HG03575 (cell line): Measurements from ENCODE around the gene HPS4.

ENCODE experiments used
- ATAC-seq: cut with Tn5 transposase; IDR thresholded peaks from one replicate; pipeline ENCODE4 v1.9.1; 2021; ENCODE audit not compliant: unreplicated experiment, insufficient number of reproducible peaks, low FRiP score; ENCODE audit errors: extremely low read depth

Gene HPS4

DNA sequence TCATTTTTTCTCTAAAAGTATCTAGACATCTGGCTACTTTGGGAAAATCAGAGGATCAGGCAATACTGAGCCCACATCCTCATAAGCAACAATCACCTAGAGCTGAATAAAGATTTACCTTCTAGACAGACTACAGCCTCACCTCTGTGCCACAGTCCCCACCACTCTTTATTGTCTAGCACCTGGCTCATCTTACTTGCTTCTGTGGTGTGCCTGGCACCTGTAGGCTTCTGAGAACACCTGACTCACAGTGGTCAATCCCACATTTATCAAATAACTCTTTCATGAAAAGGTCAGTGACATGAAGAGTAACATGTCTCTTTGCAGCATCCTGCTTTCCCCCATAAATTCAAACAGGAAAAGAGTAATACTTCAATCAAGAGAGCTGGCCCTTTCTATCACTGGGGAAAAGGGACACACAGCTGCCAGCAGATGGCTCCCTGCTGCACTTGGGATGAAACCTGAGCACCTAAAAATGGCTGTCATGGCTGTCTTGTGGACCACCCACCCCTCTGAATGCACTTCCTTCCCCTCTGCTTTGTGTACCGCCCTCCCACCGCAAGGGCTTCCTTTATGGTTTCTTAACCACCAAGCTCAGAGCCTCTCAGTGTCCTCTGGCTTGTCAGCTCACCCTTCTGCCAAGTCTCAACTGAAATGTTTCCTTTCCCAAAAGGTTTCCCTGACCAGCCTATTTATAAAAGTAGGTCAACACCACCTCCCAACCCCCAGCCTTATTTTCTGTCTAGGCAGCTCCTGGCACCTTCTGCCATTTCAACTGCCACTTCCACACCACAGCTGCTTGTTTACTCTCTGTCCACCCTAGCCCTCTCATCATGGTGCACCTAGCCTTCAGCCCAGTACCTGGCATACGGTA, 19.3 kb upstream of the HPS4 start:
- ATAC-seq, result no peak

DNA sequence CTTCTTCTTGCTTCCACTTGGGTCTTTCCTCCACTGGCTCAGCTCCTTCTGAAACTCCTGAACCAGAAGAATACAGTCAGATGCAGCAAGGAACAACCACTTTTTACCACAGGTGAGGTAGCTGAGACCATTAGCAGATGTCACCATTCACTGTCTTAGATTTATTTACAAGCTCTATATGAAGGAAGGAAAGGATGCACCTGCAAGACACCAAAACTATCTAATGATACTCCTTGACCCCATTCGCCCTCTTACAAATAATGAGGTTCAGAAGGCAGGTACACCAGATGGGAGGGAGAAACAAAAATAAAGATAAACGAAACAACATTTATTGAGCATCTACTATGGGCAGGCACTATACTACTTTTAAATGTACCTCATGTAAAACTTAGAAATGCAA, 18.4 kb upstream of the HPS4 start:
- ATAC-seq, result no peak

DNA sequence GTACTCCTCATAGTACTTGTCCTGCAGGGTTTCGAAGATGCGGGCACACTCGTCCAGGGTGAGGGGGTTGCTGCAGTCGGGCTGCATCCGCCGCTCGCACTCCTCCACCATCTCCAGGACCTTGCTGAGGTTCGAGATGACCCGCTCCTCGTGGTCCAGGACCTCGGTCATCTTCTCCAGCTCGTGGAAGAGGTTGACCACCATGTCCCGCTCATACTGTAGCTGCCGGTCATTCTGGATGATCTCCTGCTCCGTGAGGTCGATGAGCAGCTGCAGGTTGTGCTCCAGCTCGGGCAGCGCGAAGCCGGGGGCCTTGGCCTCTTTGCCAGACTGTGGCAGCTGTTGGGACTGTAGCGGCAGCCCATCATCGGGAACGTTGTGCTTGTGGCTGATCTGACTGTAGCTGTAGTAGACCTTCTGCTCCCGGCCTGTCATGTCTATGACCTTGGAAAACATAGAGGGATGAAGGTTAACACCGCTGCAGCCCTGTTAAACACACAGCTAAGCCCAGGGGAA, 15.7 kb upstream of the HPS4 start:
- no peak for ATAC-seq

DNA sequence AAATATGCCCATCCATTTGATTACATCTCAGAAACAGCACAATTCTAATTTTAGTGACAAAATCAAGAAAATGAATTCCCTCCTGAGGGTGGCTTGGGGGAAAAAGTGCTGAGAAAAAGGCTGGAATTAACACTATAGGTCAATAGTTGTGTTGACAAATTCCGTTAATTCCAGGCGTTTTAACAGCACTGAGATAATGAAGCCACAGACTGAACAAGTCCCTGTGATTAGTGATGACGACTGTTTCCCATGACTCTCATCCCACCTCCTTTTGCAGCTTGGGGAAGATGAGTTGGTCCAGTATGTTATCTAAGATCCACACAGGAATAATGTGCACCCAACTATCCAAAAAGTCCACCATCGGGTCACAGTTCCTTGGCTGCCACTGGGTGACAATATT, 12.9 kb upstream of the HPS4 start:
- ATAC-seq, result no peak

DNA sequence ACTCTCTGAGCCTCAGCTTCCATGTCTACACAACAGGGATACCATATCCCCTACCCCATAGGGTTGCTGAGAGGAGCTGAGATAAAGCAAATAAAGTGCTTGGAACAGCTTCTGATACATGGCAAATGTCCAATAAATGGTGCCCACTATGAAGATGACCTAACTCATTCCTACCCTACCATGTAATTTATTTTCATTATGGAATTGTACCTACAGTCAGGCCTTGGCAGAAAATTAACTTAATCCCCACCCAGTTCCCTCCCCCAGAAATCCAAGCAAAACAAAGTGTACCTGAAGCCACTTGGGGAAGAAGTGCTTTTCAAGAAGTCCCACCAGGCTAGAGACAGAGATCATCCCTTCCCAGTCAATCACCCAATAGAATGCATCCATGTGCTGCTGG, 10.9 kb upstream of the HPS4 start:
- ATAC-seq, result no peak

DNA sequence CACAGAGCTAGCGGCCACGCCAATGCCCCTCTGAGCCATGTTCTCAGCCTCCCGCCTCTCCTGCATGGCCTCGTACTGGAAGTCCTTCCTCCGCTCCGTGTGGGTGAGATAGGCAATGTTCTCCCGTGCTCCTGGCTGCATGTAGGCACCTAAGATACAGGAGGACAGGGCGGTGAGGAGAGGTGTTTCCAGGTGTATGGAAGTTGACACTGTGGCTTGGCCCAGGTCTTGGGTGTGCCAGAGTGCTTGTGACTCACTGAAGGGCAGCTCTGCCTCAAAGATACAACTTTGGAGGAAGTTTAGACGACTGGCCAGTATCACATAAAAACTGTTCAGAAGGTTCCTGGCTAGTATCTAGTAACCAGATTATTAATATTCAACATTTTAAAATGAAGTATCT, 8.6 kb upstream of the HPS4 start:
- no peak for ATAC-seq

DNA sequence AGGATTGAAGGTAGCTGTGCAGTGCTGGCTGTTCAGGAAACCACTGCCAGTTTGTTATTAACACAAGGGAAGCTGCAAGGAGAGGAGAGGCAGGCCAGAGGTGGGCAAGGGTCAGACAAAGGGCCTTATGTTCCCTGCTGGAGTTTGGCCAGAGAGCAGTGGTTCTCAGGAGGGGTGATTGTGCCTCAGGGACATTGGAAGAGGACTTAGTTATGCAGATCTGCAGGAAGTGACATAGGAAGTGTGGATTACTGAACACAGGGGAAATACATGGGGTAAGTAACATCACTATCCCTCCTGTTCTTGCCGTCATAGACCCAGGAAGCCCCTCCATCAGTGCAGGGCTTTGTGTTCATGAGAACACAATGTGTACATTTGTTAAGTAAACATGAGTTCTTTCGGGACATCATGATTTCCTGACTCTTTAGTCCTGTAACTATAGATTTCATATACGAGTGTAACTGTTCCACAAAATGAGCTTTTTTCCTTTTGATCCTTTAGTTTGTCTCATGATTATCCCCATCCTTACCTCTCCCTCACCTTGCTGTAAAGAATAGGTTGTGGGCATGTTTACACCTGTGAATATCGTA, 6.0 kb upstream of the HPS4 start:
- ATAC-seq, result no peak

DNA sequence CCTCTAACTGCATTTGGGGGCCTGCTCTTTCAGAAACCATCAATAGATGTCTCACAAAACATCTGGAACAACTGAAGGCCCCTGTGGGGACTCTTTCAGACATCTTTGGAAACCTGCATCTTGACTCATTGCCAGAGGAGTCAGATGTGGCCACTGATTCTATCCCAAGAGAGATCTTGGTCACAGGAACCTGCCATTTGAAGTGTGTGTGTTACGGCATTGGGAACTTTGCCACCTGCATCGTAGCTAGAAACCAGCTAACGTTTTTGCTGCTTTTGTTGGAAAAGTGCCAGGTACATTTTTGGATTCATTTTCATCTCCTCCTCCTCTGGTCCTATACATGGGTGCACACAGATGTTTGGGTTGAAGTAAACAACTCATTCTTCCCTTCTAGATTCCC, 4.4 kb upstream of the HPS4 start:
- no peak for ATAC-seq

DNA sequence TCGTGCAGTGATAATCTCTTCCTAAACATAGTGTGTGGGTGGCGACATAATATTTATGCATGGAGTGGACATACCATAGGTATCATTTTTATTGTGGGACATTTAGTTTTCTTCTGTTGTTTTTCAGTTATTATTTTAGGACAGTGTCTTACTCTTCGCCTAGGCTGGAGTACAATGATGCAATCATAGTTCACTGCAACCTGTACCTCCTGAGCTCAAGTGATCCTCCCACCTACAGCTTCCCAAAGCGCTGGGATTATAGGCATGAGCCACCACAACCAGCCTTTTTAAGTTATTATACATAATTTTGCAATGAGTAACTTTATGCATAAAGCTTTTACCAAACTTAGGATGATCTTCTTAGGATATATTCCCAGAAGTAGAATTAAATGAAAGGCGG, 2.8 kb upstream of the HPS4 start:
- ATAC-seq, result no peak

DNA sequence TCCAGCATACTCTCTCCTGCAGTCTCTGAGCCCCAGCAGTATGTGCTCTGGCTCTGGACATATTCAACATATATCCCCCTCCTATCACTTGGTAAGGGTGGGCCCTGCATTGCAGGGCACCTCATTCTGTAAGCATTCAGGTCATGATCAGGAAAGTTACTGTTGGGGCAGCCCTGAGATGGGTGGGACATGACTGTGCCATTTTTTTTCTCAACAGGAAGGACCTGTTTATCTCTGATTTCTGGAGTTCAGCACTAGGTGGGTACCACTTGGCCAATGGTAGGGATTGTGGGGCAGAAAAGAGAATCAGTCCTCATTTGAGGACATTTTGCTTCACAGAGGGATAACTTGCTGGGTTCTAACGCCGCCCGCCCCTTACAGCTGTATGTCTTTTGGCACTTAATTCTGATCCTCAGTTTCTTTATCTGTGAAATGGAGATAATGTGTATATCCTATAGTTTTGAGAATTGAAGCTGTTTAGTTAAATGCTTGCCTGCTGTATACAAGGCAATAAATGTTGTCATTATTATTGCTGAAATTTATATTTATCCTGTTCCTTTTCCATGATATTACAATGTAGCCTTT, 2.3 kb upstream of the HPS4 start:
- ATAC-seq, result no peak

DNA sequence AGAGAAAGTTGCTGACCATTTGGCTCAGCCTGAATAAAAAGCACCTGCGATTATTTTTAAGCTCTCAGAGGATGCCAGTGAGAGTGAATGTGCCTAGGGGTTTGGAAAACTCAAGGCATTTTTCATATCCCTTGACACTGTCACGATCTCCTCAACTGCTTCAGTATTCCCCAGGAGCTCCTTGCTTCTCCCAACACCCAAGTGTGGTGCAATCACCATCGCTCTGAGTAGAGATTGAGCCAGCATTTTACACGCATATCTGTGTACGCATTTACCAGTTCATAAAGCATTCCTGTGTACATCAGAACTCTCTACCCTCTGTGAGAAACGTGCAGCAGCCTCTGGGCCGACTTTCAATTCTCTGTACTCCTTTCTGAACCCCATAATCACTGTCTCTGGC, 1.4 kb upstream of the HPS4 start:
- ATAC-seq, result no peak

DNA sequence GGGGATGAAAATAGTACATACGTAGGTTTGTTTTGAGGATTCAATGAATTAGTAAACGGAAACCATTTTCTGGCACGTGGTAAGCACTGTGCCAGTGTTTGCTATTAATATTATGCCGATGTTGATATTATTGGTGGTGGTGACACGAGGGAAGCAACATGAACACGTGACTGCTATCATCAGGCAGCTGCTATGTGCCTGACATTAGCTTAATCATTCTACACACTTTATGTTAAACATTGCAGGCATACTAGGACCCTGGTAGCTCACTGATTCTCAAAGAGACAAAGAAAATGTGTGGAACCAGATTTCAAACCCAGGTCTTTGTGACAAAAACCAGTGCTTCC, 750 bp upstream of the HPS4 start:
- no peak for ATAC-seq

DNA sequence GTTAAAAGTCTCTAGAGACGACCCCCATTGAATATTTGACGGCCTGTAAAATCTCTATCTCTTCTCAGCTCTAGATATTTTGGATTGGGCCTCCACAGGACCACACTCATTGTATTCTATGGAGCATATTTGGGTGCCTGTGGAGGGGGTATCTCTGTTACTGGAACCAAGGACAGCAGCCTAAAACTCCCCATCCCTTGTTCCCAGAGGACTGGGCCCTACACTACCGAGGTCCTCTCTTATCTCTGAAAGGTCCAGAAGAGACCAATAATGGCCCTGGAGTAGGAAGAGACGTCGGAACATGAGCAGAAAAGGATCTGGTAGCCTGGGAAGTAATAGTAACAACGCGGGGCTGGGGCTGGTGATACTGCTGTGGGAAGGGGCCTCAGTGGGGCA, 542 bp downstream of the HPS4 start:
- ATAC-seq, result no peak

DNA sequence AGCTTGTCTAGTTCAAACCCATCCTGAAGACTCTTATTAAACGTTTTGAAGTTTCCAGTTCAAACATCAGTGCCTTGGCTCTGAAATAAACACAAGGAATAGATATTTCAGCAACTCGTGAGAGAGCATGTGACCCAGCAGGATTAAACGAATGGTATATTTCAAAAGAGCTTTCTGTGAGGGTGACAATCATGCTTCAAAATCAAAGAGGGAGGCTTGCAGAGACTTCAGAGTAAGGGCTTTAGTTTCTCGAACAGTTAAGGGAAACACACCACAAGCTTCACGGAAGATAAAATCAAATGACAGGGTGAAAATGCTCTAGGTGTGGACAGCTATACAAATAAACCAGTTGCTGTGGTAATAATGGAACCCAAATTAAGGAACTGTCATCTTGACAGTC, 1.4 kb downstream of the HPS4 start:
- ATAC-seq, result no peak

DNA sequence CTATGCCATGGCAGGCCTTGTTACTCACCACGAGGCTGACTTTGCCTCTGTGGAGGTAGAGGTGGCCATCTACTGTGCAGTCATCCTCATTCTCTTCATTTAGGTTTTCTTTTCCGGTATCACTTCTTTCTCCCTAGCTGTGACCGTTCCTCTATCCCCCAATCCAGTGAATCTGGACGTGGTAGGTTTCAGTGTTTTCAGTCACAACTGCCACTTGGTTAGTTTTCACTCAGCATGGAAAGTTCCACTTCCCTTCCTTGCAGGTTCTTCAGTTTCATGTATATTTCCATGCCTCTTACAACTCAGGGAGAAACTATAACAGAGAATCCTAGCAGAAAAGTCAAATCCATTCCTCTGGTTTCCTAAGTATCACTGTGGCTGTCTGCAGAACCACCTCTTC, 1.9 kb downstream of the HPS4 start:
- ATAC-seq, result no peak

DNA sequence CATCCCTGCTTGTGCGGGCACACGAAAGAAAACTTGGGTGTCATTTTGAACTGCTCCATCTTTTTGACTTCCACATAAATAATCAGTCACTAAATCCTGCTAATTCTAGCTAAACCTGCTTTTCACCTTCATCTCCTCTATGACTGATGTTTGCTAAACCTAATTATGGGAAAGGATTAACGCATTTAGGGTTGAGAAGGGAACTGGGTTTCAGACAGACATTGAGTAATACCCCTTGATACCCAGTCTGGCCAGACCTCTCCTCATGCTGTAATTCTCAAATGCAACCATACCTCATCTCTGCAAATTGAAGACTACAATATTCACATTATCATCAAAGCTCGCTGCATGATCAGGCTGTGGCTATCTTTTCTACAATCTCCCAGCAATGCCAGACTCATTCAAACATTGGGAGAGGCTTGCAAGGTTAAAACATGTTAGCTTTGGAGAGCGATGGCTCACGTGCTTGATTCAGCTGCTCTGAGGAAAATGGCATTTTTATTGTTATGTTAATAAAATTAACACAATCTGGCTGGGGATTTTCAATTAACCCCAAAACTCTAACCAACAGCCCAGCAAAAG, 2.4 kb downstream of the HPS4 start:
- ATAC-seq, result no peak

DNA sequence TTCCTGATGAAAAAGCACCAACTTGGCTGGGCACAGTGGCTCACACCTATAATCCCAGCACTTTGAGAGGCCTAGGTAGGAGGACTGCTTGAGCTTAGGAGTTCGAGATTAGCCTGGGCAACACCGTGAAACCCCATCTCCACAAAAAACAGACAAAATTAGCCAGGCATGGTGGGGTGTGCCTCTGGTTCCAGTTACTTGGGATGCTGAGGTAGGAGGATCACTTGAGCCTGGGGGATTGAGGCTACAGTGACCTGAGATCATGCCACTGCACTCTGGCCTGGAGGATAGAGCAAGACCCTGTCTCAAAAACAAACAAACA, 3.0 kb downstream of the HPS4 start:
- ATAC-seq, result no peak

DNA sequence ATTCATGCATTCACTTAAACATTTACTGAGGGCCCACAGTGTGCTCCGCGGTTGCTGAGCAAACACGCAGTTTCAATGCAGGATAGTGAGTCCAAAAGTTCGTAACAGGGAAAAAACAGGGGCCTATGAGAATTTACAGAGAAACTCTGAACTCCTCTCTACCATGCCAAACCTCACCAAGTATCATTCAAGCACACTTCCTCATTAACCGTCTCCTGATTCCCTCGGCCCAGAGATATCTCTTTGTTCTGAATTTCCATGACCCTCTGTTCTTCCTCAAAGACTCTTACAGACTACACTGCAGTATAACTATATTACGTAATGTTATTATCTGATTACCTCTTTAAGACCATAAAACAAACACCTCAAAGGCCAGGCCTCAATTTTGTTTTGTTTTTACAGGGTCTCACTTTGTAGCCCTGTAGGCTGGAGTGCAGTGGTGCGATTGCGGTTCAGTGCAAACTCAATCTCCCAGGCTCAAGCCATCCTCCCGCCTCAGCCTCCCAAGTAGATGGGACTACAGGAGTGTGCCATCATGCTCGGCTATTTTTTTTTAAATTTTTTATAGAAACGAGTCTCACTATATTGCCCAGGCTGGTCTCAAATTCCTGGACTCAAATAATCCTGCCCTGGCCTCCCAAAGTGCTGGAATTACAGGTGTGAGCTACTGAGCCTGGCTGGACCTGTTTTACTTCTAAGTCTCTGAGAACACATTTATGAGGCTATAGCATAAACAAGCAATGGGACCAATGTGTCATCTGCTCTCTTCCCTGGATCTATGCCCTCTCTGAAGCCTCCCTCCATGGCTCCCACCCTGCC, 3.6 kb downstream of the HPS4 start:
- ATAC-seq, result no peak

DNA sequence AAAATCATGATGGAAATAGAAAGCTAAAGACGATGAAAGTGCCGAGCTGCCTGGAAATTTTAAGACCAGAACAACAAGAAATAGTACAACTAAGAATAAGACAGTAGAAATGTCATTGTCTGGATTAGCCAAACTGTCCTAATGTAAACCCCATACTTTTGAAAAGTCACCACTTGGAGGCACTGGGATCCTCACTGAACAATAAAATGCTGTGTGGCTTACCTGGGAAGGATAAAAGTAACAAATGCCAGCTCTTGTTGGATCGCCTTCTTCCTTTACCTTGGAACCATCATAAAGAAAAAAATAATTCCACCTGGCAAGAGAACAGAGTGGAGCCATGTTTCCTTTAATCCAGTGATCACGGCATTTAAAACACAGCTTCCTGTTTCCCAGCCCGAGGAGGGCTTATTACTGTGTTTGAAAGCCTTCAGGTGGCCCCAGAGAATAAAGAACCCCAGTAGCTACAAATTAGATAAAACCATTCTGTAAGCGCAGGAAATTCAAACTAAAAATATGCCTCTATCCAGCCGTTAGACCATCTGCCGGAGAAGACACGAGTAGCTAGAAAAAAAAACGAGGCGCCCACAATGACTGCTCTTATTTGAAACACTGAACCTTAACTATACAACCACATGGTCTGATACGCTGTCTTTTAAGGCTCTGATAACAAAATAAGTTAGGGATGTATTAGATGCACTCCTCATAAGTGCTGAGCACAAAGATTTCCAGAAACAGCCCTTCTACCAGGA, 4.4 kb downstream of the HPS4 start:
- no peak for ATAC-seq
